Neuronal stem cell (in vitro differentiated cells): ENCODE data around the gene IL36B.

ENCODE experiments used
- DNase-seq: peaks from one replicate; pipeline ENCODE4 v3.0.0-alpha.2; 2013; ENCODE audit warnings: low spot score
- H2AFZ ChIP-seq: one replicate; pipeline ENCODE4 v1.6.1; 2013; ENCODE audit warnings: mild to moderate bottlenecking, low read length, inconsistent platforms
- H2AK5ac ChIP-seq: 2 replicates; pipeline ENCODE4 v1.6.1; 2013; ENCODE audit warnings: low read depth, mild to moderate bottlenecking, inconsistent platforms, low read length, moderate library complexity, mixed read lengths
- H2BK120ac ChIP-seq: 2 replicates; pipeline ENCODE4 v1.6.1; 2013; ENCODE audit warnings: low read depth, mild to moderate bottlenecking, inconsistent platforms, low read length, moderate library complexity, mixed read lengths
- H2BK12ac ChIP-seq: one replicate; pipeline ENCODE4 v1.6.1; 2013; ENCODE audit warnings: low read length, inconsistent platforms
- H2BK15ac ChIP-seq: 2 replicates; pipeline ENCODE4 v1.6.1; 2013; ENCODE audit warnings: mild to moderate bottlenecking, low read length, inconsistent platforms, mixed read lengths
- H2BK5ac ChIP-seq: one replicate; pipeline ENCODE4 v1.6.1; 2013; ENCODE audit warnings: inconsistent platforms, mild to moderate bottlenecking, low read length, moderate library complexity
- H3K14ac ChIP-seq: one replicate; pipeline ENCODE4 v1.6.1; 2013; ENCODE audit warnings: low read length, inconsistent platforms
- H3K18ac ChIP-seq: 2 replicates; pipeline ENCODE4 v1.6.1; 2013; ENCODE audit warnings: low read length, inconsistent platforms
- H3K23ac ChIP-seq: 2 replicates; pipeline ENCODE4 v1.6.1; 2013; ENCODE audit warnings: low read depth, mild to moderate bottlenecking, mixed read lengths, low read length, inconsistent platforms; ENCODE audit not compliant: poor library complexity
- H3K27ac ChIP-seq: replicated peaks from 3 replicates; pipeline ENCODE4 v1.5.1; 2013; ENCODE audit warnings: low read length, inconsistent platforms
- H3K27me3 ChIP-seq, 3 experiments: 2 replicates each; pipeline ENCODE4 v1.6.1; 2013; ENCODE audit warnings: low read length in 3 of 3, mild to moderate bottlenecking in 2 of 3, inconsistent platforms in 1 of 3, low read depth in 1 of 3, mixed read lengths in 1 of 3, moderate library complexity in 1 of 3; ENCODE audit not compliant: control insufficient read depth in 3 of 3, insufficient read depth in 3 of 3
- H3K36me3 ChIP-seq, 2 donors: replicated peaks in 1 of 2; 2 replicates each; pipeline ENCODE4 v1.6.1; 2013; ENCODE audit warnings: low read length in 2 of 2; ENCODE audit not compliant: control insufficient read depth in 2 of 2, insufficient read depth in 2 of 2
- H3K4ac ChIP-seq: 2 replicates; pipeline ENCODE4 v1.6.1; 2013; ENCODE audit warnings: inconsistent platforms, mild to moderate bottlenecking, low read length, moderate library complexity
- H3K4me1 ChIP-seq, 2 donors: 1 replicate in 1 of 2; 2 replicates in 1 of 2; pipeline ENCODE4 v1.6.1; 2013; ENCODE audit warnings: low read length in 2 of 2, low read depth in 1 of 2; ENCODE audit not compliant: control insufficient read depth in 2 of 2, insufficient read depth in 1 of 2
- H3K4me2 ChIP-seq: one replicate; pipeline ENCODE4 v1.6.1; 2013; ENCODE audit warnings: mild to moderate bottlenecking, low read length, inconsistent platforms; ENCODE audit not compliant: insufficient read depth, poor library complexity, severe bottlenecking
- H3K4me3 ChIP-seq, 2 donors: 2 replicates each; pipeline ENCODE4 v1.5.1; 2013; ENCODE audit warnings: low read length in 2 of 2, mild to moderate bottlenecking in 2 of 2, inconsistent platforms in 1 of 2, moderate library complexity in 1 of 2
- H3K79me1 ChIP-seq: one replicate; pipeline ENCODE4 v1.6.1; 2013; ENCODE audit warnings: low read depth, mild to moderate bottlenecking, inconsistent platforms, low read length, moderate library complexity
- H3K9ac ChIP-seq: one replicate; pipeline ENCODE4 v1.6.1; 2013; ENCODE audit warnings: mild to moderate bottlenecking, low read depth, low read length, inconsistent platforms; ENCODE audit not compliant: poor library complexity
- H3K9me3 ChIP-seq, 2 donors: replicated peaks in 1 of 2; 2 replicates each; pipeline versions ENCODE3 to v1.6.1; 2013; ENCODE audit warnings: low read length in 2 of 2, mild to moderate bottlenecking in 2 of 2, inconsistent platforms in 1 of 2, low read depth in 1 of 2, mixed read lengths in 1 of 2, moderate library complexity in 1 of 2; ENCODE audit not compliant: control insufficient read depth in 2 of 2, insufficient read depth in 1 of 2
- H4K8ac ChIP-seq: one replicate; pipeline ENCODE4 v1.6.1; 2013; ENCODE audit warnings: low read depth, mild to moderate bottlenecking, inconsistent platforms, low read length, moderate library complexity
- H4K91ac ChIP-seq: one replicate; pipeline ENCODE4 v1.6.1; 2013; ENCODE audit warnings: low read length, low read depth, mild to moderate bottlenecking, inconsistent platforms; ENCODE audit not compliant: poor library complexity
- WGBS, 2 donors: extraction: QIAGEN DNeasy Blood & Tissue Kit; methylation state at CpG; one replicate each; pipeline ENCODE4 v1.1.7; 2013; ENCODE audit warnings: missing lambda C conversion rate in 2 of 2, mixed read lengths in 1 of 2; ENCODE audit not compliant: insufficient read length in 2 of 2, insufficient replicate concordance in 1 of 2; ENCODE audit errors: extremely low coverage in 2 of 2; 5-methylcytosine and 5-hydroxymethylcytosine counted together

Gene IL36B

DNA sequence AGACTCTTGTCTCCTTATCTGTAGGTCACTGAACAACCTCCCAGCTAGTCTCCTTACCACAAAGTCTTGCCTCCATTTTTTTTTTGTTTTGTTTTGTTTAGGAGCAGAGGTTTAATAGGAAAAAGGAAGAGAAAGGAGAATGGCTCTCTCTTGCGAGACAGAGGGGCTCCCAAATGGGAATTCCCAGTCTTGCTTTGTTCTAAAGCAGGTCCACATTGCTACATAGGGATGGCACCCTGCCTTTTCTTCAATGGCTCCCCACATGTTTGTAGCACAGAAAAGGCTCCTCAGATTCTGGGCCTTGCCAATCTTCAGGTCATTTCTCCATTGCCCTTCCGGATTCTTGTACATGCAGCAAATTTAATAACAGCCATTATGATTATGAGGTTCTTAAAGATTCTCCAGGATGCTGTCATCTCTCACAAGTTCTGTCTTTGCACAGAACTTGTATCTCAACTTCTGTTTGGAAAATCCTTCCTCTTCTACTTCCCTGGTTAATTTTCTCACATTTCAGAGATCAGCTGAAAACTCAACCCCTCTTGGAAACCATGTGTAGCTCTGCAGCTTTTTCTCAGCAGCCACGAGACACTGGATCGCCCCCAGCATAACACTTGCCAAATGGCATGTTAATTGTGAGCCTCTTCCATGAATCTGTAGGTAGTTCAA, 38.7 kb upstream of the IL36B start:
- H3K9me3 ChIP-seq, result no peaks in the 10 kb centered on the region
- H4K8ac ChIP-seq, result no peak overlapping the region
- no peak for DNase-seq
- H2BK120ac ChIP-seq, result no peak overlapping the region
- no peak overlapping the region for H2BK5ac ChIP-seq
- no peak overlapping the region for H3K23ac ChIP-seq
- no peak overlapping the region for H3K4ac ChIP-seq
- H3K27me3 ChIP-seq, result peaks cover 0 to 4% (median 0%) of the 10 kb centered on the region in 3 experiments
- no peak overlapping the region for H2AFZ ChIP-seq
- H3K14ac ChIP-seq, result no peak overlapping the region
- WGBS, 2 donors, result no CpG with 5 or more reads among the region's 4 CpGs
- H3K4me2 ChIP-seq, result no peak overlapping the region
- H3K36me3 ChIP-seq, result no peaks in the 10 kb centered on the region
- no peak overlapping the region for H3K18ac ChIP-seq
- H3K79me1 ChIP-seq, result no peaks in the 10 kb centered on the region
- no peaks in the 10 kb centered on the region for H3K4me1 ChIP-seq
- H4K91ac ChIP-seq, result no peak overlapping the region
- no peak overlapping the region for H3K4me3 ChIP-seq
- no peak overlapping the region for H3K27ac ChIP-seq
- H2BK12ac ChIP-seq, result no peak overlapping the region
- no peak overlapping the region for H3K9ac ChIP-seq
- no peak overlapping the region for H2AK5ac ChIP-seq
- no peak overlapping the region for H2BK15ac ChIP-seq

DNA sequence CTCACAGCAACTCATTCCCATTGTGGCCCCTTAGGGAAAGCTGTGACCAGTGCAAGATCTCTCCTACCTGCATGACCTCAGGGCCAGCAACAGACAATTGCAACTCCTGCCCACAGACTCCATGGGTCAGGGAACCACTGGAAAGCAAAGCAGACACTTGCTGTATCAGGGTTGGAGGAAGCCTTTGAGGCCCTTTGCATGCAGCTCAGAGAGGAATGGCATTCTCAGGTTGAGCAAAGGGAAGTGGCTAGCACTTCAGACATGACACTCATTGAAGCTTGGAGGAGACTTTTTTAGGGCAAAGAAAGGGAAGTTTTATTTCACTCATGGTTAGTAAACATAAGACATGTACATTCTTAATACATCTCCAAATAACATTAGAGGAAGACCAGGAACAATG, 37.2 kb upstream of the IL36B start:
- H2BK12ac ChIP-seq, result no peak overlapping the region
- H3K9ac ChIP-seq, result no peak overlapping the region
- H4K8ac ChIP-seq, result no peak overlapping the region
- H3K27me3 ChIP-seq, result peaks cover 0 to 4% (median 0%) of the 10 kb centered on the region in 3 experiments
- no peak overlapping the region for H2BK120ac ChIP-seq
- H2BK5ac ChIP-seq, result no peak overlapping the region
- H3K4me1 ChIP-seq, result no peaks in the 10 kb centered on the region
- H4K91ac ChIP-seq, result no peak overlapping the region
- H3K36me3 ChIP-seq, result no peaks in the 10 kb centered on the region
- no peaks in the 10 kb centered on the region for H3K9me3 ChIP-seq
- no peak overlapping the region for H3K18ac ChIP-seq
- H3K27ac ChIP-seq, result no peak overlapping the region
- no peak overlapping the region for H2AK5ac ChIP-seq
- H3K79me1 ChIP-seq, result no peaks in the 10 kb centered on the region
- no peak overlapping the region for H3K23ac ChIP-seq
- H3K4me3 ChIP-seq, result no peak overlapping the region
- H2AFZ ChIP-seq, result no peak overlapping the region
- no peak overlapping the region for H2BK15ac ChIP-seq
- no peak overlapping the region for H3K4me2 ChIP-seq
- no peak overlapping the region for H3K14ac ChIP-seq
- no peak for DNase-seq
- H3K4ac ChIP-seq, result no peak overlapping the region

GRCh38 chr2:113088213-113088992, 35.7 kb upstream of the IL36B start:
- no peaks in the 10 kb centered on the region for H3K4me1 ChIP-seq

GRCh38 chr2:113085542-113085941, 32.9 kb upstream of the IL36B start:
- Histone ChIP-seq H4K91ac (no peak overlapping the region), H2BK15ac (no peak overlapping the region), H3K4me3 (no peak overlapping the region), H3K4me2 (no peak overlapping the region), H3K18ac (no peak overlapping the region), H3K9ac (no peak overlapping the region), H2BK5ac (no peak overlapping the region), H3K9me3 (no peaks in the 10 kb centered on the region), H3K23ac (no peak overlapping the region), H3K14ac (no peak overlapping the region), H3K27me3 (peaks cover 0 to 10% (median 0%) of the 10 kb centered on the region in 3 experiments), H3K27ac (no peak overlapping the region), H2BK12ac (no peak overlapping the region), H3K36me3 (no peaks in the 10 kb centered on the region), H2AK5ac (no peak overlapping the region), H3K79me1 (no peaks in the 10 kb centered on the region), H3K4me1 (no peaks in the 10 kb centered on the region), H3K4ac (no peak overlapping the region), H4K8ac (no peak overlapping the region), H2AFZ (no peak overlapping the region), H2BK120ac (no peak overlapping the region)
- no peak for DNase-seq
- no CpG with 5 or more reads among the region's 2 CpGs for WGBS, 2 donors

More at GRCh38 chr2:113088213-113088992, 35.7 kb upstream of the IL36B start:
- Histone ChIP-seq H2BK120ac (no peak overlapping the region), H3K79me1 (no peaks in the 10 kb centered on the region), H2BK15ac (no peak overlapping the region), H2AFZ (no peak overlapping the region), H4K8ac (no peak overlapping the region), H3K27ac (no peak overlapping the region), H3K4ac (no peak overlapping the region), H3K23ac (no peak overlapping the region), H3K9me3 (no peaks in the 10 kb centered on the region), H3K4me3 (no peak overlapping the region), H4K91ac (no peak overlapping the region), H3K9ac (no peak overlapping the region), H3K14ac (no peak overlapping the region), H2AK5ac (no peak overlapping the region), H3K36me3 (no peaks in the 10 kb centered on the region), H3K27me3 (peaks cover 0 to 4% (median 0%) of the 10 kb centered on the region in 3 experiments), H2BK5ac (no peak overlapping the region), H3K18ac (no peak overlapping the region), H2BK12ac (no peak overlapping the region), H3K4me2 (no peak overlapping the region)
- no peak for DNase-seq
